GM18505 (cell line): ENCODE data around the gene GPATCH1.

Source experiments
- ATAC-seq: cut with Tn5 transposase; IDR thresholded peaks from one replicate; pipeline ENCODE4 v1.9.1; 2021; ENCODE audit not compliant: unreplicated experiment
- POLR2A ChIP-seq: IDR thresholded peaks from 4 replicates; pipeline ENCODE4 v1.6.1; 2011; ENCODE audit warnings: borderline replicate concordance; ENCODE audit not compliant: insufficient read depth, insufficient read length; ENCODE audit errors: extremely low read depth

GPATCH1 gene

GRCh38 chr19:33048806-33049676 lies 31.9 kb upstream of the GPATCH1 start:
- no peak for ATAC-seq
- TF ChIP-seq POLR2A: no peak

- TF ChIP-seq POLR2A: no peak
- no peak for ATAC-seq
Observed at GRCh38 chr19:33050110-33050509, 30.9 kb upstream of the GPATCH1 start.

GRCh38 chr19:33052352-33052972 lies 28.5 kb upstream of the GPATCH1 start:
- TF ChIP-seq POLR2A: no peak
- ATAC-seq: no peak

- ATAC-seq: no peak
- TF ChIP-seq POLR2A: no peak
Observed at GRCh38 chr19:33054623-33055022, 26.4 kb upstream of the GPATCH1 start.

- ATAC-seq: no peak
- no peak for TF ChIP-seq POLR2A
Observed at GRCh38 chr19:33055718-33056117, 25.3 kb upstream of the GPATCH1 start.

- no peak for ATAC-seq
- no peak for TF ChIP-seq POLR2A
Observed at GRCh38 chr19:33060586-33060985, 20.4 kb upstream of the GPATCH1 start.

DNA sequence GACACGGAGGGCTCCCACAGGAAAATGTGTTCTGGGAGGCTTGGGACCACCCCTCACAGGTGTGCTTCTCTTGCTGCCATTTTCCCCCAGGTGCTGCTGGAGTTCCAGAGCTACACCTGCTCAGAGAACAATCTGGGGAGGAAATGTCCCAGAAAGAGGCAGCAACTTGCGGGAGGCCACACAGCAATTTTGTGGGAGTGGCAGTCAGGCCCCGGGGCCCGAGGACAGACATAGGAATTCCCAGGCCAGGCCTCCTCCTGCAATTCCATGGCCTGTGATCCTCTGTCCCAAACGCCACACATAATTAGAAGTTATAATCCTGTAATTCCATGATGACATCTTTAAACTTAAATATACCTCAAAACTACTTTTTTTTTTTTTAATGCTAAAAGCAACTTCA lies 18.1 kb upstream of the GPATCH1 start:
- ATAC-seq: no peak
- TF ChIP-seq POLR2A: no peak

- ATAC-seq: no peak
- no peak for TF ChIP-seq POLR2A
Observed at GRCh38 chr19:33063356-33063752, 17.6 kb upstream of the GPATCH1 start.

DNA sequence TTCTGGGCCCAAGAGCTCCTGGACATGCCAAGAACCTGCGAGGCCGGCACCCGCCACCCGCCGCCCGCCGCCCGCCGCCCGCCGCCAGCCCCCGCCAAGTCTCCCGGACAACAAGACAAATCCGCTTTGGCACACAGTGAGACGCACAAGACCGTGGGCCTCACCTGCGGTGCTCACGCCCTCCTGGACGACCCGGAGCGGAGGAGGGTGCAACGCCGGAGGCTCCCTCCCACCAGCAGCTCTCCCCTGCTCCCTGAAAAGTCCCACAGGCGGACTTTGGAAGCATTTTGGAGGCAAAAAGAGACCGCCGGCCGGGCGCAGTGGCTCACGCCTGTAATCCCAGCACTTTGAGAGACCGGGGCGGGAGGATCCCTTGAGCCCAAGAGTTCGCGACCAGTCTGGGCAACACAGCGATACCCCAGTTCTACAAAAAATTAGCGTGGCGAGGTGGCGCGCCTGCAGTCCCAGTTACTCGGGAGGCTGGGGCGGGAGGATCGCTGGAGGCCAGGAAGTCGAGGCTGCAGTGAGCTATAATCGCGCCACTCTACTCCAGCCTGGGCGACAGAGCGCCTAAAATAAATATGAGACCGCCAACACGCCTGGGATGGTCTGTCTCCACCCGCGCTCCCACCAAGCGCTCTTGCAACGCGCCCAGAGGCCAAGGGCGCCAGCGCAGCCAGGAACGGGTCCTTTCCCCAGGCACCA lies 17.1 kb upstream of the GPATCH1 start:
- ATAC-seq: no peak
- no peak for TF ChIP-seq POLR2A

DNA sequence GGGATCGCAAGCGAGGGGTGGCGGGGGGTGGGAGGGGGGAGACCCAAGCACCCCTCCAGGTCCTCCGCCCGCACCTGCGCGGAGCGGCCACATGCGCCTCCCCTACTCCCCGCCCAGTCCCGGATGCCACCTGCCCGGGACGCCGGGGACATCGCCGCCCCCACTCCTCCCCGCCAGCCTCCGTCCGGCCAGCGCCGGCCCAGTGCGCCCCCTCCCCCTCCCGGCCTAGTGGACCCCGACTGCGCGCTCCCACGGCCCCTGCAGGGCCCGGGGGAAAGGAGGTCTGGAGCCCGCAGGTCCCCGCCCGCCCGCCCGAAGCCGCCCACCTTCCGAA lies 16.6 kb upstream of the GPATCH1 start:
- no peak for TF ChIP-seq POLR2A
- peak; percentile 58 for ATAC-seq

GRCh38 chr19:33064792-33065550 lies 16.0 kb upstream of the GPATCH1 start, which contains the start of gene RHPN2:
TSS of gene RHPN2 (minus strand) at chr19:33064888. CDS start at chr19:33064852, 36 bp downstream.
- peak; percentile 73 for ATAC-seq
- TF ChIP-seq POLR2A: peak; percentile 32

GRCh38 chr19:33066543-33066942 lies 14.4 kb upstream of the GPATCH1 start:
- no peak for TF ChIP-seq POLR2A
- no peak for ATAC-seq

- ATAC-seq: no peak
- no peak for TF ChIP-seq POLR2A
Observed at GRCh38 chr19:33067121-33067520, 13.9 kb upstream of the GPATCH1 start.
